BJ (cell line): ENCODE data around the gene NFATC3. TPM values are rescaled to one million over a fixed set of nuclear protein-coding genes. Genes with fewer than 3 reads are reported as not detected.

ENCODE experiments used
- CTCF ChIA-PET: fragments of 350-600 bp; formaldehyde crosslinking; extraction: SDS; loops from one replicate; lab custom pipeline; 2021; ENCODE audit warnings: antibody characterized with exemption, inconsistent platforms; lab: Yijun Ruan, JAX
- POLR2A ChIA-PET: fragments of 300-600 bp; sonication (Branson Sonifier 250); formaldehyde crosslinking; extraction: SDS; loops from one replicate; lab custom pipeline; 2021; ENCODE audit warnings: antibody characterized with exemption; lab: Charles Lee
- DNase-seq: peaks from one replicate; pipeline ENCODE4 v3.0.0-alpha.2; 2011; ENCODE audit warnings: low read depth
- H3K27me3 ChIP-seq: 2 replicates; pipeline ENCODE4 v1.6.0; 2011; ENCODE audit warnings: low read length; ENCODE audit not compliant: control insufficient read depth, insufficient read depth
- H3K36me3 ChIP-seq: 2 replicates; pipeline ENCODE4 v1.5.1; 2011; ENCODE audit warnings: low read length; ENCODE audit not compliant: control insufficient read depth, insufficient read depth
- H3K4me3 ChIP-seq: 2 replicates; pipeline ENCODE4 v1.5.1; 2011; ENCODE audit warnings: low read depth, mild to moderate bottlenecking, control low read depth, low read length
- polyA plus RNA-seq: library from polyadenylated mRNA; depleted of rRNA; stranded (reverse); fragments of >200 nt; gene quantifications from 2 replicates; pipeline ENCODE4 v1.2.3, GENCODE V29; 2011
- TF ChIP-seq, protein P1 (sequence below): IDR thresholded peaks from 2 replicates; pipeline ENCODE4 v1.5.1; 2011; ENCODE audit warnings: low read depth, mild to moderate bottlenecking, control low read depth, inconsistent platforms, low read length, moderate library complexity; ENCODE audit not compliant: insufficient read depth

NFATC3 gene
- polyA plus RNA-seq, 1 experiment: 10.5 TPM

DNA sequence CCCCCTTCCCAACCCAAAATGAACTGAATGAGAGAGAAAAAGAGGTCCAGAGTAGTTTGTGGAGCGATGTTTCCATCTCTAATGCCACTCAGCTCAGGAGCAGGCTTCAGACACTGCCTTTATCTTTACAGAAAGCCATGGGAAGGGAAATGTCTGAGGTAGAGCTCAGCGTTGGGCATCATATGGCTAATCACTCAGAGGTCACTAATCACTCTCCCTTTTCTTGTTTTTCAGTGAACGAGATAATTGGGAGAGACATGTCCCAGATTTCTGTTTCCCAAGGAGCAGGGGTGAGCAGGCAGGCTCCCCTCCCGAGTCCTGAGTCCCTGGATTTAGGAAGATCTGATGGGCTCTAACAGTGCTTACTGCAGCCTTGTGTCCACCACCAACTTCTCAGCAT lies 140.9 kb downstream of the NFATC3 start:
- TF ChIP-seq, protein P1, sequence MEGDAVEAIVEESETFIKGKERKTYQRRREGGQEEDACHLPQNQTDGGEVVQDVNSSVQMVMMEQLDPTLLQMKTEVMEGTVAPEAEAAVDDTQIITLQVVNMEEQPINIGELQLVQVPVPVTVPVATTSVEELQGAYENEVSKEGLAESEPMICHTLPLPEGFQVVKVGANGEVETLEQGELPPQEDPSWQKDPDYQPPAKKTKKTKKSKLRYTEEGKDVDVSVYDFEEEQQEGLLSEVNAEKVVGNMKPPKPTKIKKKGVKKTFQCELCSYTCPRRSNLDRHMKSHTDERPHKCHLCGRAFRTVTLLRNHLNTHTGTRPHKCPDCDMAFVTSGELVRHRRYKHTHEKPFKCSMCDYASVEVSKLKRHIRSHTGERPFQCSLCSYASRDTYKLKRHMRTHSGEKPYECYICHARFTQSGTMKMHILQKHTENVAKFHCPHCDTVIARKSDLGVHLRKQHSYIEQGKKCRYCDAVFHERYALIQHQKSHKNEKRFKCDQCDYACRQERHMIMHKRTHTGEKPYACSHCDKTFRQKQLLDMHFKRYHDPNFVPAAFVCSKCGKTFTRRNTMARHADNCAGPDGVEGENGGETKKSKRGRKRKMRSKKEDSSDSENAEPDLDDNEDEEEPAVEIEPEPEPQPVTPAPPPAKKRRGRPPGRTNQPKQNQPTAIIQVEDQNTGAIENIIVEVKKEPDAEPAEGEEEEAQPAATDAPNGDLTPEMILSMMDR: no peak
- DNase-seq: no peak
- Histone ChIP-seq H3K36me3 (peaks cover 2% of the 10 kb centered on the region; the same call in 1 of the 2 replicates), H3K4me3 (no peak overlapping the region), H3K27me3 (no peaks in the 10 kb centered on the region)
- CTCF ChIA-PET: interaction anchor here (1.3 to 4.6 kb wide), 4 partner anchors 131 to 232 kb away, joined by 4 to 61 read pairs (median 4); no protein-coding TSS in a partner anchor
- POLR2A ChIA-PET: no interaction called here

DNA sequence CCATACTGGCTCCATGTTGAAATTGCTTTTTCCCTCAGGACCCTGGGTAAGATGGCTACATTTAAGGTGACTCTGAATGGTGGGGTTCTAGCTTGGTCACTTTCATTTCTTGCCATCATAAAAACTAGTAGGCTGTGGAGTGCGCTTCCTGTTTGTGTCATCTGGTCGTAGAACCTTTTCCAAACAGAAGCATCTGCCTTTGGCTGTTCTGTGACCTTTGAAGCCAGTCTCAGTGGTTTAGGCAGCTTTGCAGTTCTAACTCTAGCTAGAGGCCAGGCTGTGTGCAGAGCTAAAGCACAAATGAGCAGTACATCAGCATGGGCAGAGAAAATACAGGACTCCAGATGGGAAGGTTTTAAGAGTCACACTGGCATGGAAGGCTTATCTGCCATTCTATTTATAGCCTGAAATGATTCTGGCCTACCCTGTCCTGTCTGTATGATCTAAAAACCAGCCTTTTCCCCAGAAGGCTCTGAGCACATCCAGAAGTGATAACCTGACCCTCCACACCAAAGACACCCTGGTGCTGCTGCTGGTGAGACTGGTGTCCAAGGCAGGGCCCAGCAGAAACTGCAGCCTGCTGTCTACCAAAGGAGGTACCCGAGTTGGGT lies 142.1 kb downstream of the NFATC3 start:
- Histone ChIP-seq H3K4me3 (no peak overlapping the region), H3K36me3 (peaks cover 4% of the 10 kb centered on the region; the same call in 1 of the 2 replicates), H3K27me3 (no peaks in the 10 kb centered on the region)
- no peak for DNase-seq
- TF ChIP-seq, protein P1: no peak
- POLR2A ChIA-PET: no interaction called here
- CTCF ChIA-PET: interaction anchor here (0.6 to 4.6 kb wide), 12 partner anchors 10 to 411 kb away, joined by 3 to 61 read pairs (median 4); no protein-coding TSS in a partner anchor

DNA sequence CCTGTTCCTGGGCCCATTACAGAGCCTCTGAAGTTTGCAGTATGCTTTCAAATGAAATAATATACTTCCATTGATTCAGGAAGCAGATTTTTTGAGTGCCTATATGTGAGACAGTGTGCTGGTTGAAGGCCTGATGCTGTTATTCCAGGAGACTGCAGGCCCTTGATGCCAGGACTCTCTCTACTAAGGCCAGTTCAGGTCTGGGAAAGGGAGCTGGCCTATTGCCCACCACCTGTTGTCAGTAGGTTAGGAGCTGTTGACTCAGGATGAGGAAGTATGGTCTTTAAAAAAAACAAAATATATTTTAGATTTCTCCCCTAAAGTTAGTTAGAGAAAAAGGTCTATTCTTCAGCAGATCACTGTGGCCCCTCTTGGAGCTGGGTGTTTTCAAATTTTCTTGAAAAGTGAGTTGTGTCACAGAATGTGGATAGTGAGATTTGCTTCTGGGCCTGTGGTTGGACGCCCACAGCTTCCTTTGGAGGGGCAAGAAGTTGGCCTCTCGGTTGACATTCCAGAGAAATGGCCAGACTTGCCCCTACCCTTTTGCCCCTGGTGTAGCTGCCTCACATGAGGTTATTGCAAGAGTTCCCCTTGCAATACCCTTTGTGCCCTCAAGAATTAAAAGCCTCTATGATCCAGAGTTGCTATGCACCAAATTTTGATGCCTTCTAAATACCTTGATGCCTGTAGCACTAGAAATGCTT lies 142.8 kb downstream of the NFATC3 start:
- Histone ChIP-seq H3K4me3 (no peak overlapping the region), H3K36me3 (peaks cover 4% of the 10 kb centered on the region), H3K27me3 (no peaks in the 10 kb centered on the region)
- POLR2A ChIA-PET: no interaction called here
- CTCF ChIA-PET: interaction anchor here (0.8 to 4.6 kb wide), 17 partner anchors 9 to 411 kb away, joined by 3 to 61 read pairs (median 4); no protein-coding TSS in a partner anchor
- TF ChIP-seq, protein P1: no peak
- DNase-seq: no peak

DNA sequence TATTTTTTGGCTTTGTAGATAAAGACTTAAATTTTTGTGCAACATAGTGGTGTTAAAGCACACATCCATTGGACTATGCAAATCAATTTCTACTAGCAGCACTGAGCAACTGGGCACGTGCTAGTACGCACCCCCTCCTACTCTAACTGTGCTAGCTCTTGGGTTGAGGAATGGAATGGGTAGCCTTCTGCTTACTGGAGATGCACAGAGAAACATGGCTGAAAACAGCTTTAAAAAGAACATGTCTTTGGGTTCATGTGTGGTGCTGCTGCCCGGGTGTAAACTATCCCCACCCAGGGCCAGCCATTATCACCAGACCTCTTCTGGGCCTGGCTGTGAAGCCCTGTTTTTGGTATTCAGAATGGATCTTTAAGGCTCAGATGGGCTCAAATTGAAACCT lies 143.5 kb downstream of the NFATC3 start:
- H3K4me3 ChIP-seq: no peak overlapping the region
- H3K36me3 ChIP-seq: peaks cover 4% of the 10 kb centered on the region
- TF ChIP-seq, protein P1: no peak
- ChIA-PET CTCF (interaction anchor here (0.8 to 4.6 kb wide), 14 partner anchors 9 to 412 kb away, joined by 3 to 61 read pairs (median 4); no protein-coding TSS in a partner anchor), POLR2A (no interaction called here)
- no peaks in the 10 kb centered on the region for H3K27me3 ChIP-seq
- DNase-seq: no peak
